H54 (cell line): Measurements from ENCODE around the gene NEURL1.
"Not testable (repeated sequence)": the region's sequence is repeated elsewhere in the genome, so short reads cannot be mapped to it uniquely, and the experiment has no call there.

Source experiments
- DNase-seq: peaks from one replicate; pipeline ENCODE4 v3.0.0; 2011; ENCODE audit warnings: low spot score, mixed read lengths; ENCODE audit not compliant: insufficient read length
- FAIRE-seq: peaks from 3 replicates; lab custom pipeline; 2011; peaks lifted over from hg19 to GRCh38; lab: Jason Lieb, UNC
- POLR2A ChIP-seq: IDR thresholded peaks from 2 replicates; pipeline ENCODE4 v1.6.1; 2011; ENCODE audit warnings: low read depth, mild to moderate bottlenecking, low read length

The NEURL1 gene

GRCh38 chr10:103626178-103626577 is 132.7 kb downstream of the NEURL1 start:
- no peak for FAIRE-seq
- DNase-seq, result no peak
- TF ChIP-seq POLR2A, result no peak

- FAIRE-seq, result no peak
- no peak for DNase-seq
- no peak for TF ChIP-seq POLR2A
Measured at GRCh38 chr10:103627111-103627892, 133.8 kb downstream of the NEURL1 start.

GRCh38 chr10:103627893-103628292 is 134.4 kb downstream of the NEURL1 start:
- DNase-seq, result no peak

GRCh38 chr10:103629581-103629980 is 136.1 kb downstream of the NEURL1 start:
- DNase-seq (no peak), FAIRE-seq (no peak)
- no peak for TF ChIP-seq POLR2A

More at GRCh38 chr10:103627893-103628292, 134.4 kb downstream of the NEURL1 start:
- TF ChIP-seq POLR2A, result no peak
- no peak for FAIRE-seq

- FAIRE-seq (no peak), DNase-seq (no peak)
- no peak for TF ChIP-seq POLR2A
Measured at GRCh38 chr10:103630156-103630555, 136.7 kb downstream of the NEURL1 start.

- no peak for TF ChIP-seq POLR2A
- FAIRE-seq (no peak), DNase-seq (no peak)
Measured at GRCh38 chr10:103632247-103632642, 138.7 kb downstream of the NEURL1 start.

- DNase-seq, FAIRE-seq: not testable (repeated sequence)
Measured at GRCh38 chr10:103632871-103633270, 139.4 kb downstream of the NEURL1 start.

- DNase-seq (no peak), FAIRE-seq (no peak)
- TF ChIP-seq POLR2A, result no peak
Measured at GRCh38 chr10:103633846-103634245, 140.3 kb downstream of the NEURL1 start.

- DNase-seq (no peak), FAIRE-seq (no peak)
- no peak for TF ChIP-seq POLR2A
Measured at GRCh38 chr10:103635580-103635979, 142.1 kb downstream of the NEURL1 start.

GRCh38 chr10:103636492-103636891 is 143.0 kb downstream of the NEURL1 start:
- no peak for TF ChIP-seq POLR2A
- FAIRE-seq (no peak), DNase-seq (no peak)

GRCh38 chr10:103637011-103637410 is 143.5 kb downstream of the NEURL1 start:
- no peak for DNase-seq
- FAIRE-seq, result no peak
- no peak for TF ChIP-seq POLR2A

- no peak for TF ChIP-seq POLR2A
- no peak for FAIRE-seq
- DNase-seq, result no peak
Measured at GRCh38 chr10:103637927-103638557, 144.5 kb downstream of the NEURL1 start.

GRCh38 chr10:103638948-103639347 is 145.4 kb downstream of the NEURL1 start:
- TF ChIP-seq POLR2A, result no peak
- DNase-seq (no peak), FAIRE-seq (no peak)

GRCh38 chr10:103640436-103641181 is 147.1 kb downstream of the NEURL1 start:
- no peak for FAIRE-seq
- no peak for TF ChIP-seq POLR2A
- no peak for DNase-seq
